Lung (tissue), 12 donors: ENCODE data around the gene CRACDL. TPM values are rescaled to one million over a fixed set of nuclear protein-coding genes. Genes with fewer than 3 reads are reported as not detected.
A peak's percentile ranks its signal among the peaks of the same experiment; 100 is the strongest.
"Not testable (repeated sequence)": the region's sequence is repeated elsewhere in the genome, so short reads cannot be mapped to it uniquely, and the experiment has no call there.

Experiments used
- ATAC-seq: fragments of 200-7000 bp; cut with Tn5 transposase; one replicate; pipeline ENCODE4 v1.9.1; 2020; ENCODE audit warnings: moderate number of reproducible peaks; ENCODE audit not compliant: insufficient read depth, low FRiP score
- DNase-seq, 3 donors: peaks; one replicate each; pipeline ENCODE4 v3.0.0-alpha.2; 2013 to 2017
- H3K27ac ChIP-seq, 2 donors: one replicate each; pipeline ENCODE4 v1.5.1; 2013; ENCODE audit warnings: mild to moderate bottlenecking in 2 of 2, moderate library complexity in 2 of 2, control low read depth in 1 of 2, inconsistent platforms in 1 of 2, low read depth in 1 of 2, low read length in 1 of 2
- H3K27me3 ChIP-seq, 3 donors: one replicate each; pipeline ENCODE4 v1.5.1; 2013; ENCODE audit warnings: low read length in 2 of 3; ENCODE audit not compliant: control insufficient read depth in 3 of 3, insufficient read depth in 3 of 3
- H3K36me3 ChIP-seq, 4 donors: one replicate each; pipeline ENCODE4 v1.5.1; 2013; ENCODE audit warnings: low read length in 4 of 4, mild to moderate bottlenecking in 1 of 4, moderate library complexity in 1 of 4; ENCODE audit not compliant: control insufficient read depth in 4 of 4, insufficient read depth in 4 of 4
- H3K4me1 ChIP-seq, 5 donors: one replicate each; pipeline ENCODE4 v1.5.1; 2013; ENCODE audit warnings: low read length in 5 of 5, mild to moderate bottlenecking in 2 of 5, moderate library complexity in 1 of 5; ENCODE audit not compliant: control insufficient read depth in 5 of 5, insufficient read depth in 5 of 5
- H3K4me3 ChIP-seq: one replicate; pipeline ENCODE4 v1.5.1; 2013; ENCODE audit warnings: mild to moderate bottlenecking, control low read depth, moderate library complexity
- H3K9ac ChIP-seq, 2 donors: one replicate each; pipeline ENCODE4 v1.5.1; 2013; ENCODE audit warnings: low read length in 2 of 2, control low read depth in 1 of 2; ENCODE audit not compliant: insufficient read depth in 1 of 2
- H3K9me3 ChIP-seq, 4 donors: one replicate each; pipeline ENCODE4 v1.5.1; 2013; ENCODE audit warnings: low read length in 3 of 4, mild to moderate bottlenecking in 1 of 4, moderate library complexity in 1 of 4; ENCODE audit not compliant: control insufficient read depth in 4 of 4, insufficient read depth in 3 of 4
- WGBS, 2 donors: extraction: QIAGEN DNeasy Blood & Tissue Kit; methylation state at CpG; one replicate each; pipeline ENCODE4 v1.1.7; 2013; 5-methylcytosine and 5-hydroxymethylcytosine counted together
- polyA plus RNA-seq, 2 donors: library from polyadenylated mRNA; stranded (reverse); fragments of 200-250 nt; gene quantifications; one replicate each; pipeline ENCODE4 v1.2.1, GENCODE V29; 2013
- total RNA-seq, 2 donors: library from RNA; depleted of rRNA in 1 of 2; stranded (reverse); fragments of >200 nt in 1 of 2; gene quantifications; one replicate each; pipeline ENCODE4 v1.2.1, GENCODE V29; 2014 to 2021
- TF ChIP-seq, protein P1 (sequence below): IDR thresholded peaks from 2 replicates; pipeline ENCODE4 v1.5.1; 2012; ENCODE audit warnings: mild to moderate bottlenecking; ENCODE audit errors: control extremely low read depth, extremely low read depth
- donor health status: control.
- donor health status: control.
- donor health status: Bipolar disorder and iron deficiency.
- donor health status: healthy.
- donor health status: DM: yes; HTN: yes; CAD: no.

CRACDL gene
- total and polyA plus RNA-seq, 4 donors: 8.9 to 28.3 (median 13.2) TPM

DNA sequence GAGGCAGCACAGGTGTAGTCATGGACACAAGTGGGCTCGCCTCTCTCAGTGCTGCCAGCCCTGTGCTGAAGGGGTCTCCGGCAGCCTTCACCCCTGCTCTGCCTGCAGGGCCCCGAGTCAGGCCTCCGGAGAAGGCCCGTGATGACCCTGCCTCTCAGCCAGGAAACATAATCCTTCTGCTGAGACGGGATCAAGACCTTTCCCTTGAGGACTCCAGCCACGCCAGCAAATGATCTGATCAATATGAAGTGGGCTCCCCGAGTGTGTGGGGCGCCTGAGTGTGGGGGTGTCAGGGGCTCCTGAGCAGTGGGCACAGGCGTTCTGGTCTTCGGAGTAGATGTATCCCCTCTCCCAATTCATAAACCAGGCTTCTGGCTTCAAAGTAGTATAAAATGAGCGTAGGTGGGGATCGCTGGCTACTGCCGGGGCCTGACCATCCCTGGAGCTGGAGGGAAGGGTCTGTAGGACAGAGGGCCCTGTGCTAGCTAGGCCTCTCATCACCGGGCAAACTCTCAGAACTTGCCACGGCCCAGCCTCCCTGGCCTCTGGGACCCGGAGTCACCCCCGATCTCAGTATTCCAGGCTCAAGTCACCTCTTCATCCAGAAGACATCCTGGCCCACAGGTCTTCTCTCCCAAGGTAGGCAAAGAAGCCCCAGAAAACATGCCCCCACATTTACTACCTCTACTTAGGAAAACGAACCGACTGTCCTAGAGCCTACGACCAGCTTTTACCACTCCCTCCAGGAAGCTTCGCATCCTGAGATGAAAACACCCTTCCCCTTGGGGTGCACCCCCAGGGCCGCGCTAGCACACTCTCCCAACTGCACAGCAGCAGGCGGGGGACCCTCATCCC is 33.6 kb downstream of the CRACDL start:
- Histone ChIP-seq H3K4me3 (no peak overlapping the region), H3K4me1 (peaks cover 0 to 2% (median 0%) of the 10 kb centered on the region in 5 donors), H3K36me3 (no peaks in the 10 kb centered on the region), H3K9me3 (no peaks in the 10 kb centered on the region), H3K27ac (no peak overlapping the region), H3K27me3 (no peaks in the 10 kb centered on the region), H3K9ac (no peak overlapping the region)
- TF ChIP-seq, protein P1, sequence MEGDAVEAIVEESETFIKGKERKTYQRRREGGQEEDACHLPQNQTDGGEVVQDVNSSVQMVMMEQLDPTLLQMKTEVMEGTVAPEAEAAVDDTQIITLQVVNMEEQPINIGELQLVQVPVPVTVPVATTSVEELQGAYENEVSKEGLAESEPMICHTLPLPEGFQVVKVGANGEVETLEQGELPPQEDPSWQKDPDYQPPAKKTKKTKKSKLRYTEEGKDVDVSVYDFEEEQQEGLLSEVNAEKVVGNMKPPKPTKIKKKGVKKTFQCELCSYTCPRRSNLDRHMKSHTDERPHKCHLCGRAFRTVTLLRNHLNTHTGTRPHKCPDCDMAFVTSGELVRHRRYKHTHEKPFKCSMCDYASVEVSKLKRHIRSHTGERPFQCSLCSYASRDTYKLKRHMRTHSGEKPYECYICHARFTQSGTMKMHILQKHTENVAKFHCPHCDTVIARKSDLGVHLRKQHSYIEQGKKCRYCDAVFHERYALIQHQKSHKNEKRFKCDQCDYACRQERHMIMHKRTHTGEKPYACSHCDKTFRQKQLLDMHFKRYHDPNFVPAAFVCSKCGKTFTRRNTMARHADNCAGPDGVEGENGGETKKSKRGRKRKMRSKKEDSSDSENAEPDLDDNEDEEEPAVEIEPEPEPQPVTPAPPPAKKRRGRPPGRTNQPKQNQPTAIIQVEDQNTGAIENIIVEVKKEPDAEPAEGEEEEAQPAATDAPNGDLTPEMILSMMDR: no peak
- ATAC-seq (no peak), DNase-seq (no peak)
- WGBS, 2 donors: 92 to 93% methylated on average over 25 of the region's 25 CpGs

DNA sequence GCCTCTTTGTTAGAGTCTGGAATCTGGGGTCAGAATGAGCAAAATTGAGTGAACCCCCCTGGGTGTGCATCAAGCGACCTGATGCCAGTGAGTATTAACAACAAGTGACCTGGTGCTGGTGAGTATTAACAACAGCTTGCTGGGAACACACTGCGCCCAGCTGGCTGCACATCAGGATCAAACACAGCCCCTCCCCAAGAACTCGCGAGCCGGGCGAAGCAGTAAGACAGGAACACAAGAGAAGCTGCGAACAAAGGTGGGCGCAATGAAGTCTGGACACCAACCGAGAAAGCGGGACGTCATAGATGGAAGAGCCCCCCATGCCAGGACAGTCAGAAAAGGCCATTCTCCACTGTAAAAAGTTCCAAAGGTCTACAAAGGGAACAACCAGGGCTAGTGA is 34.3 kb downstream of the CRACDL start:
- 93 to 95% methylated on average over 11 of the region's 11 CpGs for WGBS, 2 donors
- Histone ChIP-seq H3K9me3 (no peaks in the 10 kb centered on the region), H3K9ac (no peak overlapping the region), H3K27me3 (no peaks in the 10 kb centered on the region), H3K36me3 (no peaks in the 10 kb centered on the region), H3K4me3 (no peak overlapping the region), H3K27ac (no peak overlapping the region), H3K4me1 (peaks cover 0 to 2% (median 0%) of the 10 kb centered on the region in 5 donors)
- DNase-seq (no peak), ATAC-seq (no peak)
- TF ChIP-seq, protein P1: no peak

DNA sequence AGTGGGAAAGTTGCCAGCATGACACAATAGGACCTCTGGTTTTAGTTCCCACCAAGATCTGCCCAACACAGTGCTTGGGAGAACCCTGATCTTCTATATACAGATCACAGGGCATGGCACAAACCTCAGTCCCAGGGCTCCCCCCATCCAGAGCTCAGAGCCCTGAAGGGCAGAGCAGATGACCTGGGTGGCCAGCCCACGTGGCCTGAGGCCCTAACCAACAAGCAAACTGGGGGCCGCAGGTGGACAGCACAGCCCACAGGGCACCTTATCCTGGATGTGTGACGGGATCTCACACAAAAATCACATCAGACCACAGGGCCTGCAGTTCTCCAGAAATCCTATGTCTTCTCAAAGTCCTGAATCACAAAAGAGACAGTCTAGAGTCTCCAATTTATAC is 34.7 kb downstream of the CRACDL start:
- Histone ChIP-seq H3K4me3 (no peak overlapping the region), H3K9ac (no peak overlapping the region), H3K27me3 (no peaks in the 10 kb centered on the region), H3K36me3 (no peaks in the 10 kb centered on the region), H3K4me1 (peaks cover 0 to 2% (median 0%) of the 10 kb centered on the region in 5 donors), H3K9me3 (no peaks in the 10 kb centered on the region), H3K27ac (no peak overlapping the region)
- ATAC-seq (no peak), DNase-seq (no peak)
- WGBS, 2 donors: 92 to 96% methylated on average over 3 of the region's 3 CpGs
- TF ChIP-seq, protein P1: no peak

DNA sequence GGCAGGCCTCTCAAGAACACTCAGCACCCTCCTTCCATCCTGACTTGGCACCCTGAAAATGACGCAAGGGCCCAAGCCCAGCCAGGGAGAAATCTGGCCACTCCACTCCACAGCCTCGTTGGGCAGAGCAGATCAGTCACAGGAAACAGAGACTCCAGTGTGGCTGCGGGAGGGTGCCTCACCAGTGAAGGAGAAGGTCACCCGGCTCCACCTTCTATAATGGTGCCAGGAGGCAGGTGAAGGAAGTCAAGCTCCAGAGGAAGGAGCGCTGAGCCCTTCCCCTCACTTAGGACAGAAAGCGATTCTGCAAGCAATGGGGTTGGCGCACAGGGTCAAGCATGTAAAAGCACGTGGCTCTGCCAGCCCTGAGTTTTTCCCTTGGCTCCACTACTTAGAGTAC is 35.3 kb downstream of the CRACDL start:
- H3K9me3 ChIP-seq: no peaks in the 10 kb centered on the region
- 59 to 71% methylated on average over 8 of the region's 8 CpGs for WGBS, 2 donors
- peaks cover 0 to 2% (median 0%) of the 10 kb centered on the region in 5 donors for H3K4me1 ChIP-seq
- no peaks in the 10 kb centered on the region for H3K36me3 ChIP-seq
- H3K27me3 ChIP-seq: no peaks in the 10 kb centered on the region
- ATAC-seq (peak; percentile 56), DNase-seq (no peak)
- no peak overlapping the region for H3K27ac ChIP-seq
- TF ChIP-seq, protein P1: no peak
- no peak overlapping the region for H3K4me3 ChIP-seq
- no peak overlapping the region for H3K9ac ChIP-seq

DNA sequence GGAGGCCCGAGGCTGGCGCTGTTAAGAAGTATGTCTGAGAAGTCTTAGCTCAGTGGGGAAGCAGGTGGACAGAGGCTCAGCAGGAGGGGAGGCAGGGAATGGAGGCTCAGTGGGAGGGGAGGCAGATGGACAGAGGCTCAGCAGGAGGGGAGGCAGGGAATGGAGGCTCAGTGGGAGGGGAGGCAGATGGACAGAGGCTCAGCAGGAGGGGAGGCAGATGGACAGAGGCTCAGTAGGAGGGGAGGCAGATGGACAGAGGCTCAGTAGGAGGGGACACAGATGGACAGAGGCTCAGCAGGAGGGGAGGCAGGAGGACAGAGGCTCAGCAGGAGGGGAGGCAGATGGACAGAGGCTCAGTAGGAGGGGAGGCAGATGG is 36.3 kb downstream of the CRACDL start:
- ATAC-seq, H3K36me3 ChIP-seq, H3K4me1 ChIP-seq, DNase-seq, H3K9me3 ChIP-seq, H3K27me3 ChIP-seq, H3K9ac ChIP-seq, H3K4me3 ChIP-seq: not testable (repeated sequence)
- peak overlapping the region in 1 of 2 donors; percentile 65 for H3K27ac ChIP-seq
- 69 to 85% methylated on average over 2 of the region's 2 CpGs for WGBS, 2 donors
